Nephron progenitor cell (in vitro differentiated cells): Measurements from ENCODE around the gene ATXN2.
"Not testable (repeated sequence)": the region's sequence is repeated elsewhere in the genome, so short reads cannot be mapped to it uniquely, and the experiment has no call there.

ENCODE experiments used
- DNase-seq: peaks from one replicate; pipeline ENCODE4 v3.0.0; 2021
- H3K27ac Mint-ChIP-seq: 2 replicates; pipeline ENCODE4 v1.8.0; 2021; ENCODE audit warnings: mild to moderate bottlenecking, moderate library complexity, mixed read lengths
- H3K27me3 Mint-ChIP-seq: 2 replicates; pipeline ENCODE4 v1.8.0; 2021; ENCODE audit warnings: mild to moderate bottlenecking, low read depth, mixed read lengths; ENCODE audit not compliant: poor library complexity
- H3K36me3 Mint-ChIP-seq: 2 replicates; pipeline ENCODE4 v1.8.0; 2021; ENCODE audit warnings: low read depth, mixed read lengths
- H3K4me1 Mint-ChIP-seq: 2 replicates; pipeline ENCODE4 v1.8.0; 2021; ENCODE audit warnings: mixed read lengths
- H3K4me3 Mint-ChIP-seq: 2 replicates; pipeline ENCODE4 v1.8.0; 2021; ENCODE audit warnings: mild to moderate bottlenecking, moderate library complexity, mixed read lengths
- H3K9me3 Mint-ChIP-seq: 2 replicates; pipeline ENCODE4 v1.8.0; 2021; ENCODE audit warnings: mild to moderate bottlenecking, moderate library complexity, mixed read lengths
- TF ChIP-seq, protein P1 (sequence below): fragments of 200-600 bp; sonication (generic); IDR thresholded peaks from 2 replicates; pipeline ENCODE4 v1.5.0; 2021; ENCODE audit warnings: antibody characterized with exemption

ATXN2 gene

DNA sequence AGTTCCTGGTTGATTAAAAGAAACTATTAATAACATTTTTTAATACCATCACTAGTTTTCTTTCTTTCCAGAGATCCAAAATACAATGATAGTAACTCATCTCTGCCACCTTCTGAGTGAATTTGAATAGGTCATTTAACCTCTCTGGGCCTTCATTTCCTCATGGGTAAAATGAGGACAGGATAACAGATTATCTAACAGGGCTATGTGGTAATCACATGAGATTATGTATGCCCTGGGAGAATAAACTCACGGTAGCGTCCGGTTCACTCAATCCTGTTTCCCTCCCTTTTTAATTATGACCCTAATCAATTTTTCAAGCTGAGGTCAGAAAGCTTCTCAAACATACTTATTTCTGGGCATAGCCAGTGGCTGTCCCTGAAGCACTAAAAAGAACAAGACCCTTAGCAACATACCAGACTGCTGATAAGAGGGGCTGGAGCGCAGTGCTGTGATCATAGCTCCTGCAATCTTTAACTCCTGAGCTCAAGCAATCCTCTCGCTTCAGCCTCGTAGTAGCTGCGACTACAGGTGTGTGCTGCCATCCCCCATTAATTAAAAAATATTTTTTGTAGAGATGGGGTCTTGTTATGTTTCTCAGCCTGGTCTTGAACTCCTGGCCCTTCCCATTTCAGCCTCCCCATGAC is 24.2 kb downstream of the ATXN2 start:
- TF ChIP-seq, protein P1, sequence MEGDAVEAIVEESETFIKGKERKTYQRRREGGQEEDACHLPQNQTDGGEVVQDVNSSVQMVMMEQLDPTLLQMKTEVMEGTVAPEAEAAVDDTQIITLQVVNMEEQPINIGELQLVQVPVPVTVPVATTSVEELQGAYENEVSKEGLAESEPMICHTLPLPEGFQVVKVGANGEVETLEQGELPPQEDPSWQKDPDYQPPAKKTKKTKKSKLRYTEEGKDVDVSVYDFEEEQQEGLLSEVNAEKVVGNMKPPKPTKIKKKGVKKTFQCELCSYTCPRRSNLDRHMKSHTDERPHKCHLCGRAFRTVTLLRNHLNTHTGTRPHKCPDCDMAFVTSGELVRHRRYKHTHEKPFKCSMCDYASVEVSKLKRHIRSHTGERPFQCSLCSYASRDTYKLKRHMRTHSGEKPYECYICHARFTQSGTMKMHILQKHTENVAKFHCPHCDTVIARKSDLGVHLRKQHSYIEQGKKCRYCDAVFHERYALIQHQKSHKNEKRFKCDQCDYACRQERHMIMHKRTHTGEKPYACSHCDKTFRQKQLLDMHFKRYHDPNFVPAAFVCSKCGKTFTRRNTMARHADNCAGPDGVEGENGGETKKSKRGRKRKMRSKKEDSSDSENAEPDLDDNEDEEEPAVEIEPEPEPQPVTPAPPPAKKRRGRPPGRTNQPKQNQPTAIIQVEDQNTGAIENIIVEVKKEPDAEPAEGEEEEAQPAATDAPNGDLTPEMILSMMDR, result no peak
- Mint-ChIP-seq H3K36me3 (peaks cover 33% of the 10 kb centered on the region), H3K4me3 (no peak overlapping the region), H3K27me3 (no peaks in the 10 kb centered on the region), H3K4me1 (peaks cover 32% of the 10 kb centered on the region), H3K9me3 (no peaks in the 10 kb centered on the region), H3K27ac (peak overlapping the region; percentile 70)
- DNase-seq, result no peak

DNA sequence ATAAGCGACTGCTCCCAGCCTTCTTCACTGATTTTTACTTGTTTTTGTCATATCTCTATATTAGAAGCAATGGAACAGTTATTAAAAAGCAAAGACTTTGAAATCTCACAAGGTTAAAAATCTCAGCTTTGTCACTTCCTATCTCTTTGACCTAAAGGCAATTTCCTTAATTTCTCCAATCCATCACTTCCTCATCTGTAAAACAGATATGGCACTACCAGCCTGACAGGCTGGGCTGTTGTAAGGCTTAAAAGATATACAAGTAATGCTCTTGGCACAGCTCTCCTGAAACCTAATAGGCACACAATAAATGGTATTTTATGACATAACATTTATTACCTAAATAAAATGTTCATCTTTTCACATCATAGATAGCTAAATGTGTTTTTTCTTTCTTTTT is 25.6 kb downstream of the ATXN2 start:
- TF ChIP-seq, protein P1, result no peak
- DNase-seq, result no peak
- Mint-ChIP-seq H3K4me1 (peaks cover 37% of the 10 kb centered on the region), H3K36me3 (peaks cover 21% of the 10 kb centered on the region), H3K4me3 (no peak overlapping the region), H3K27me3 (no peaks in the 10 kb centered on the region), H3K27ac (no peak overlapping the region), H3K9me3 (no peaks in the 10 kb centered on the region)

DNA sequence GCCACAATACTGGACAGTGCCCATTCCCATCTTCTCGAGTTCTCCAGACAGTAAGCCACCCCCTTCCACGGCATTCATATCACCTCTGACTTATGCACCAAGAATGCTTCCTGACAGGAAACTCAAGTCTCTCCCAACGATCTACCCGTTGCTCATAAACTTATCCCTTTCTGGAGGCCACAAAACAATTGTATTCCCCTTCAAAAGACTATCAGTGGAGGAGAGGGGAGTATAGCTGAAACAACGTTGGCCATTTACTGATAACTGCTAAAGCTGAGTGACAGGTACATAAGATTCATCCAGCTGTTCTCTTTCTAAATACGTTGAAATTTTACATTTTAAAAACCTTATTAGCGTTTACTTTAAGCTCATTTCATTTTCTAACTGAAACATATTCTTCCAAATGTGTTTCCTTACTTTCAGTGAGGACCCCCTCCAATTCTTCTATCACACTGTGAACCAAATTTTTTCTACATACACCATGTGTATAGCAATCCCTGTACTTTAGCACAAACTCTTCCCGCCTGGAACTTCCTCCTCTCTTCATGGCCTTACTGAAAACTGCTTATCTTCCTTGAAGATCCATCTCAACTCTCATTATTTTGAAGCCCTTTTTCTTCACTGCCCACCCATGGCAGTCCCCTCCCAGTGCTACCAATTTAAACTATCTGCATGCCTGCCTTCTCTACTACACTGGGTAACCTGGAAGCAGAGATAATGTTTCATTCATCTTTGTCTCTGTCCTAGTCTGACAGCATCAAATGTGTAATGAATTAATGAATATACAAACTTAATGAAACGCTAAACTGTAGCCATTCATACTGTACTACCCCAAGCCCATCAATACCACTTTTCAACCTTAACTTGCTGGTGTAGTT is 28.8 kb downstream of the ATXN2 start:
- Mint-ChIP-seq H3K4me3 (no peak overlapping the region), H3K9me3 (no peaks in the 10 kb centered on the region), H3K4me1 (peaks cover 37% of the 10 kb centered on the region), H3K36me3 (peaks cover 15% of the 10 kb centered on the region), H3K27me3 (no peaks in the 10 kb centered on the region), H3K27ac (peak overlapping the region; percentile 20)
- TF ChIP-seq, protein P1, result no peak
- DNase-seq, result no peak

DNA sequence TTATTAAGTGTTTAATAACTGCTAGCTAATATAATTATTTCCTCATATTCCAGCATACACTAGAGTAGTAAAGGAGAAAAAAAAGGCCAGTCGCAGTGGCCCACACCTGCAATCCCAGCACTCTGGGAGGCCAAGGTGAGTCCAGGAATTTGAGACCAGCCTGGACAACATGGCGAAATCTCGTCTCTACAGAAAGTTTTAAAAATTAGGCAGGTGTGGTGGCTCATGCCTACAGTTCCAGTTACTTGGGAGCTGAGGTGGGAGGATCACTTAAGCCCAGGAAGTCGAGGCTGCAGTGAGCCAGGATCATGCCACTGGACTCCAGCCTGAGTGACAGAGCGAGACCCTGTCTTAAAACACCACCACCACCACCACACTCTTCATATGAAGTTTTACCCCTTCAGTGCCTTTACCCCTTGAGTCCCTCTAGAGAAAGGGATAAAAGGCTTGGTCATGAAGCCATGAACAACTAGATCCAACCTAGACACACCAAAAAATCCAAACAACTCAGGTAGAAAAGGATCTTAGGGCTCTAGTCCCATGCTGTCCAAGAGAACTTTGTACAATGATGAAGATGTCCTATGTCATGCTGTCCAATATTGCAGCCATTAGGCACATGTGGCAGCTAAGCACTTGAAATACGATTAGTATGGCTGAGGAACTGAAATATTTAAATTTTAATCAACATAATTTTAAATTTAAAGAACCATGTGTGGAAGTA is 29.6 kb downstream of the ATXN2 start:
- Mint-ChIP-seq H3K27me3 (no peaks in the 10 kb centered on the region), H3K36me3 (peaks cover 15% of the 10 kb centered on the region), H3K27ac (peak overlapping the region; percentile 86), H3K4me1 (peaks cover 33% of the 10 kb centered on the region), H3K9me3 (no peaks in the 10 kb centered on the region), H3K4me3 (no peak overlapping the region)
- TF ChIP-seq, protein P1, result no peak
- DNase-seq, result no peak

DNA sequence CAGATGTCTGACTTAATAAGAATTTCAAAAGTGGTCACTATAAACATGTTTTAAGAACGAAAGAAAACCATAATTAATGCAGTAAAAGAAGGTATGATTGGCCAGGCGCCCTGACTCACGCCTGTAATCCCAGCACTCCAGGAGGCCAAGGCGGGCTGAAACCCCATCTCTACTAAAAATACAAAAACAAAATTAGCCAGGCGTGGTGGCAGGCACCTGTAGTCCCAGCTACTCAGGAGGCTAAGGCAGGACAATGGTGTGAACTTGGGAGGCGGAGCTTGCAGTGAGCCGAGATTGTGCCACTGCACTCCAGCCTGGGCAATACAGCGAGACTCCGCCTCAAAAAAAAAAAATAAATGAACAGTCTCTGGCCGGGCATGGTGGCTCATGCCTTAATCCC is 38.3 kb downstream of the ATXN2 start:
- H3K4me3 Mint-ChIP-seq, H3K9me3 Mint-ChIP-seq, H3K4me1 Mint-ChIP-seq, H3K27me3 Mint-ChIP-seq, H3K27ac Mint-ChIP-seq, DNase-seq: not testable (repeated sequence)
- H3K36me3 Mint-ChIP-seq, result peaks cover 50% of the 10 kb centered on the region

DNA sequence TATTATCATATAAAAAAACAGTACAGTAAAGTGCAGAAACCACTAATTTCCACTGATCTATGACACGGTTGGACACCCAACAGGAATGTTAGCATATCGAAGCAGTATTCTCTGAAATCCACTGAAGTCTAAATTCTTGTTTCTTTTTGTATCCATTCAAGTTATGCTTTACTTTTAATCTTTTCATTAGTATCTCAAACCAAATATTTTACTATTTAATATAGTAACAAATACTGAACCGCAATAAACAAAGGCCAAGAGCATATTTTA is 41.1 kb downstream of the ATXN2 start:
- no peak overlapping the region for H3K27ac Mint-ChIP-seq
- DNase-seq, result no peak
- TF ChIP-seq, protein P1, result no peak
- H3K4me3 Mint-ChIP-seq, result no peak overlapping the region
- H3K36me3 Mint-ChIP-seq, result peaks cover 69% of the 10 kb centered on the region
- H3K27me3 Mint-ChIP-seq, result no peaks in the 10 kb centered on the region
- H3K4me1 Mint-ChIP-seq, result peaks cover 6% of the 10 kb centered on the region
- H3K9me3 Mint-ChIP-seq, result peaks cover 6% of the 10 kb centered on the region
